Measurements from ENCODE around the gene GMEB2. TPM values are rescaled to one million over a fixed set of nuclear protein-coding genes. Genes with fewer than 3 reads are reported as not detected.

The GMEB2 gene
- total RNA-seq, 3 donors from 2014 or later (not counting 1 experiment from before 2014, with no cell fraction given) = 11.7 to 15.1 (median 14.6) TPM

GRCh38 chr20:63541371-63541770 is 85.5 kb downstream of the GMEB2 start:
- 97% methylated on average over 28 of the region's 28 CpGs for WGBS (ENCODE audit: insufficient coverage)
- Histone ChIP-seq H3K36me3 (ENCODE audit: control insufficient read depth, insufficient read depth, low read length) (no peaks in the 10 kb centered on the region), H3K9me3 (ENCODE audit: control insufficient read depth, insufficient read depth, low read length) (no peaks in the 10 kb centered on the region), H3K27ac (ENCODE audit: low read length) (no peak overlapping the region), H3K4me1 (ENCODE audit: control insufficient read depth, insufficient read depth, low read length) (peaks cover 41% of the 10 kb centered on the region), H3K4me3 (ENCODE audit: low read length) (no peak overlapping the region), H3K27me3 (ENCODE audit: control insufficient read depth, insufficient read depth, low read length) (no peaks in the 10 kb centered on the region)
- H3K36me3 Mint-ChIP-seq = no peaks in the 10 kb centered on the region
- DNase-seq = no peak
- TF ChIP-seq CTCF (IDR thresholded peaks at IDR 0.05) = no peak
- H3K9me3 Mint-ChIP-seq = no peaks in the 10 kb centered on the region
- intact Hi-C loops (cut with micrococcal nuclease) = no loop called here
- H3K4me1 Mint-ChIP-seq = peaks cover 0 to 19% of the 10 kb centered on the region in 2 donors
- no peak overlapping the region for H3K4me3 Mint-ChIP-seq
- peaks cover 0 to 2% of the 10 kb centered on the region in 2 donors for H3K27me3 Mint-ChIP-seq (ENCODE audit: low read depth in 2 of 2)
- no peak for ATAC-seq
- H3K27ac Mint-ChIP-seq = no peak overlapping the region

- H3K4me3 Mint-ChIP-seq = no peak overlapping the region
- DNase-seq = no peak
- no peak overlapping the region for H3K4me3 ChIP-seq (ENCODE audit: low read length)
- no peak for TF ChIP-seq CTCF (IDR thresholded peaks at IDR 0.05)
- peaks cover 38% of the 10 kb centered on the region for H3K4me1 ChIP-seq (ENCODE audit: control insufficient read depth, insufficient read depth, low read length)
- no peak overlapping the region for H3K27ac Mint-ChIP-seq
- peaks cover 0 to 20% of the 10 kb centered on the region in 2 donors for H3K4me1 Mint-ChIP-seq
- H3K27ac ChIP-seq (ENCODE audit: low read length) = no peak overlapping the region
- no peaks in the 10 kb centered on the region for H3K36me3 ChIP-seq (ENCODE audit: control insufficient read depth, insufficient read depth, low read length)
- no peaks in the 10 kb centered on the region for H3K9me3 Mint-ChIP-seq
- 84% methylated on average over 49 of the region's 49 CpGs for WGBS (ENCODE audit: insufficient coverage)
- intact Hi-C loops (cut with micrococcal nuclease) = no loop called here
- H3K27me3 Mint-ChIP-seq (ENCODE audit: low read depth in 2 of 2) = peaks cover 0 to 2% of the 10 kb centered on the region in 2 donors
- no peaks in the 10 kb centered on the region for H3K36me3 Mint-ChIP-seq
- H3K9me3 ChIP-seq (ENCODE audit: control insufficient read depth, insufficient read depth, low read length) = no peaks in the 10 kb centered on the region
- no peaks in the 10 kb centered on the region for H3K27me3 ChIP-seq (ENCODE audit: control insufficient read depth, insufficient read depth, low read length)
- ATAC-seq = no peak
These were observed 86.3 kb downstream of the GMEB2 start for GRCh38 chr20:63540417-63541186.

- Mint-ChIP-seq H3K4me1 (peaks cover 0 to 20% of the 10 kb centered on the region in 2 donors), H3K27me3 (ENCODE audit: low read depth in 2 of 2) (no peaks in the 10 kb centered on the region), H3K27ac (no peak overlapping the region), H3K36me3 (no peaks in the 10 kb centered on the region), H3K9me3 (no peaks in the 10 kb centered on the region), H3K4me3 (no peak overlapping the region)
- 94% methylated on average over 29 of the region's 29 CpGs for WGBS (ENCODE audit: insufficient coverage)
- no peak for TF ChIP-seq CTCF (IDR thresholded peaks at IDR 0.05)
- H3K27me3 ChIP-seq (ENCODE audit: control insufficient read depth, insufficient read depth, low read length) = no peaks in the 10 kb centered on the region
- intact Hi-C loops (cut with micrococcal nuclease) = loop anchor here (2.0 to 5.0 kb wide), 5 partner anchors 118 to 581 kb away; partner anchors contain the start of genes RTEL1, SAMD10 and TPD52L2
- no peak overlapping the region for H3K27ac ChIP-seq (ENCODE audit: low read length)
- no peak overlapping the region for H3K4me3 ChIP-seq (ENCODE audit: low read length)
- no peak for ATAC-seq
- no peaks in the 10 kb centered on the region for H3K36me3 ChIP-seq (ENCODE audit: control insufficient read depth, insufficient read depth, low read length)
- DNase-seq = no peak
- H3K9me3 ChIP-seq (ENCODE audit: control insufficient read depth, insufficient read depth, low read length) = no peaks in the 10 kb centered on the region
- peaks cover 35% of the 10 kb centered on the region for H3K4me1 ChIP-seq (ENCODE audit: control insufficient read depth, insufficient read depth, low read length)
These were observed 87.2 kb downstream of the GMEB2 start for GRCh38 chr20:63539441-63540370.

All from natural killer cell (primary cell).